Ureter (tissue), 1 donor: ENCODE data around the gene BRD1. TPM values are rescaled to one million over a fixed set of nuclear protein-coding genes. Genes with fewer than 3 reads are reported as not detected.

Experiments
- DNase-seq: peaks from one replicate; pipeline ENCODE4 v3.0.0-alpha.2; 2020; ENCODE audit warnings: low spot score
- total RNA-seq: library from RNA; stranded (reverse); gene quantifications from one replicate; pipeline ENCODE4 v1.2.4, GENCODE V29; 2023
- donor health status: DM: yes; HTN: yes; CAD: no.

BRD1 gene
- total RNA-seq, 1 donor from 2014 or later = 41.5 TPM

GRCh38 chr22:49753276-49753890 lies 74.3 kb downstream of the BRD1 start:
- DNase-seq = no peak

- no peak for DNase-seq
Measured at GRCh38 chr22:49752598-49753091, 75.0 kb downstream of the BRD1 start.

GRCh38 chr22:49751966-49752597 lies 75.6 kb downstream of the BRD1 start:
- no peak for DNase-seq

DNA sequence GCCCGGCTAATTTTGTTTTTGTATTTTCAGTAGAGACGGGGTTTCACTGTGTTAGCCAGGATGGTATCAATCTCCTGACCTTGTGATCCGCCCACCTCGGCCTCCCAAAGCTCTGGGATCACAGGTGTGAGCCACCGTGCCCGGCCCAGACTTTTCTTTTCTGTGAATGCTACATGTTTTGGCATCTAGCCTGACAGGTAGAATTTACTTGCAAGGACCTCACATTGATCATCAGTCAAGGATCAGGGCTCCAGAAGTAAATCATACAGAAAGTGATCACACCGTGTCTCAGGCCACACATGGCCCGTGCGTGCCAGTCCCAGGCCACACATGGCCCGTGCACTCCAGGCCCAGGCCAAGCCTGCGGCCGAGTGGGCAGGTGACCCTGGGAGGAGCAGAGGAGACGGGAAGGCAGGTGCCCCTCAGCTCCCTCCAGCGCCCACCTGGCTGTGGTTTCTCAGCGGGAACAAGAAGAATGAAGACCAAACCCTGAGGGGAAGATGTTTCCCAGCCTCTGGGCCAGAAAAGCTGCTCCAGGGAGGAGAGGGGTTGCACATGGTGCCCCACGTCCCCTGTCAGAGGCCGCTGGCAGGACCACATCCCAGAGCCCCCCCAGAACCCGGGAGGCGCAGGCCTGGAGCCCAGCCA lies 76.2 kb downstream of the BRD1 start:
- no peak for DNase-seq

GRCh38 chr22:49749885-49750510 lies 77.7 kb downstream of the BRD1 start:
- no peak for DNase-seq

GRCh38 chr22:49749227-49749626 lies 78.4 kb downstream of the BRD1 start:
- no peak for DNase-seq

DNA sequence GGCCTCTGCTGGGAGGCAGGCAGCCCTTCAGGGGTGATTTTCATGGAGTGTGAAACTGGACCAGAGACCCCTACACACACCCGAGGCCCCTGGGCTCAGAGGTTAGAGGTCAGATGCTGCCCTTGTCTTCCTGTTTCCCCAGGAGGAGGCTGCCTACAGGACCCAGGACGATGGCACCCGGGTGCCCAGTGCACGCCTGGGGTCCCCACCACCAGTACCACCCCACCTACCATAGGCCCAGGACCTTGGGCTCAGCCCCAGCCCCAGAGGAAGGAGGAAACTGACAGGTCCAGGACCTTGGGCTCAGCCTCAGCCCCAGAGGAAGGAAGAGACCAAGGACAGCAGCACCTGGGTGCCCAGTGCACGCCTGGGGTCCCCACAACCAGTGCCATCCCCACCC lies 79.2 kb downstream of the BRD1 start:
- DNase-seq = no peak

GRCh38 chr22:49747716-49748115 lies 80.0 kb downstream of the BRD1 start:
- no peak for DNase-seq

DNA sequence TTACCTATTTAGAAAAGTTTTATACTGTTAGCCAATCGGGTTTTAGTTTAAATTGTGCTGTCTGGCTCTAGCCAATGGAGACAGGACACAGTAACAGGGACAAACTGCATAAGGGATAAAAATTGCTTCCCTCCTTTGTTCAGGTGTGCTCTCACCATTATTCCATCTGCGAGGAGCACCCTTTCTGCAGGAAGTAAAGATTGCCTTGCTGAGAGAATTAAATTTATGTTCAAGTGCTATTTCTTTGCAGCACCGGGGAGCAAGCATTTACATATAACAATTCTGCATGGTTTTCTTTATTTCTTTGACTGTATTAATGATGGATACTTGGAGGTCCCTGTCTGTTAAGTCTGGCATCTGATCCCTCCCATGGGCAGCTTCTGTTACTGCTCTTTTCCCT lies 80.5 kb downstream of the BRD1 start:
- DNase-seq = no peak

DNA sequence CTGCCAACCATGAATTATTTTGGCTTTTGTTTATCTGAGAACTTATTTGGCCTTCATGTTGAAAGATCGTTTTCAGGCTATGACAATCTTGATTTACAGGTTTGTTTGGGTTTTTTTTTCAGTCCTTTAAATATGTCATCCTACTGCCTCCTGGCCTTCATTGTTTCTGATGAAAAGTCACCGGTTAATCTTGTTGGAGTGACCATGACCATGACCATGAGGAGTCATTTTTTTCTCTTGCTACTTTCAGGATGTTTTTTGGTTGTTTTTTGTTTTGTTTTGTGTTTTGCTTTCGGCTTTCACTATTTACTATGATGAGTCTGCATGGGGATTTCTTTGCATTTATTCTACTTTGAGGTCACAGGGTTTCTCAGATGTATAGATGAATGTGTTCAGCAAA lies 81.6 kb downstream of the BRD1 start:
- DNase-seq = no peak

DNA sequence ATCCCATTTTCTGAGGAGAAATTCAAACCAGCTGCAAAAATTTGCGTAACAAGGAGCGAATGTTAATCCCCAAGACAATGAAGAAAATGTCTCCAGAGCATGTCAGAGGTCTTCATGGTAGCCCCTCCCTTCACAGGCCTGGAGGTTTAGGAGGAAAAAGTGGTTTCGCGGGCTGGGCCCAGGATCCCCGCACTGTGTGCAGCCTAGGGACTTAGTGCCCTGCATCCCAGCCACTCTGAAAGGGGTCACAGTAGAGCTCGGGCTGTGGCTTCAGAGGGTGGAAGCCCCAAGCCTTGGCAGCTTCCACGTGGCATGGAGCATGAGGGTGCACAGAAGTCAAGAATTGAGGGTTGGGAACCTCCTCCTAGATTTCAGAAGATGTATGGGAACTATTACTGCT lies 87.4 kb downstream of the BRD1 start:
- DNase-seq = no peak

- DNase-seq = no peak
Measured at GRCh38 chr22:49739138-49739537, 88.5 kb downstream of the BRD1 start.

- no peak for DNase-seq
Measured at GRCh38 chr22:49738566-49738965, 89.1 kb downstream of the BRD1 start.

- no peak for DNase-seq
Measured at GRCh38 chr22:49738006-49738405, 89.7 kb downstream of the BRD1 start.

DNA sequence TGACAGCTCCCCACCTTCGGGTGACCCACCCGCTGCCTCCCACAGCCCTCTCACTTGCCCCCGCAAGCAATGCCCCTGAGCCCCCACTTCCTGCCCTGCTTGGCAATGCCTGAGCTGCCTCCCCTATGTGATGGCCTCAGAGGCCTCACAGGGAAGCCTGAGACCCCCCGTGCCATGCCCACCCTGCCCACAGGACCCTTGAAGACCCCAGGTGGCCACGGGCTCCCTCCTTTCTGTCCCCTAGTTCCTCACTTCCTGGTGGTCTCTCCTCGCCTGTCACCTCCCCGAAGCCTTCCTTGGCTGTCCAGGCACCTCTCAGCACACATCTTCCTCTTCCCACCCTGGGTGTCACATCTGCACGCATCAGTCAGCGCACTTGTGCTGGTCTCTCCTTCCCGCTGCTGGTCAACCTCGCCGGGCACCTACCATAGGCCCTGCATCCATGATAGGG lies 90.5 kb downstream of the BRD1 start:
- DNase-seq = no peak

DNA sequence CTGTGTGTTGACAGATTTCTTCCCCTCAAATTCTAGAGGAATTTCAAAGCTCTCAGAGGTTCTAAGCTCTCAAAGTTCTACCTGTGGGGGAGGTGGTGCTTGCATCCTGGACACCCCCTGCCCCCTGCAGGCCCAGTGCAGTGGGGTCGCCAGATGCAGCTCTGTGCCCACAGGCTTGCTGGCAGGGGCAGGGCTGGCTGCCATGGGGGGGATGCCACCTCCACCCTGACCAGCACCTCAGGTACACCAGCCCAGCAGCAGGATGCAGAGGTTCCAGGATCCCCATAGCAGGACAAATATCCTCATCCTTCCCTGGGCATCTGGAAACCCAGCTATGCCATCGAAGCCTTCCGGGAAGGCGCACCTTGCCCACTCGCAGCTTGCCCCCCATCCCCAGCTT lies 91.1 kb downstream of the BRD1 start:
- DNase-seq = no peak

DNA sequence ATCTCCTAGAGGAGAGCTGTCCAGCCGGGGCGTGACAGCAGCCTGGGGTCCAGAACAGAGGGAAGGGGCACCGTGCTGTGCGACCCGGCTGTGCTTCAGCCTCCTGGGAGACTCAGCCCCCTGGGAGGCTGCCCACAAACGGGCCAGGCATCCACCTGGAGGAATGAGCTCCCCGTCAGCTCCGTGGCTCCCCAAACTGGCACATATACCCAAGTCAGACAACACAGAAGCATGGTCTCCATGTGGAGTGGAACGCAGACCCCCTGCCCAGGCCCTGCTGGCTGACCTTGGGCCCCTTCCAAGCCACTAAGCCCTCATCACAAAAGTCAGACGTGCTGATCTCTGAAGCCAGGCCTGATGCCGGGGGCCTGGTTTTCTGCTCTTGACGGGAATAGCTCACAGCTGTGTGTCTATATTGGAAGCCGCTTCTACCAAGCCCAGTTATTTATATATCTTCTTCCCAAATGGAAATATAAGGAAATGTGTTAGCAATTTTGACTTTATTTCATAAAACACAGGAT lies 91.7 kb downstream of the BRD1 start:
- DNase-seq = no peak

GRCh38 chr22:49735411-49735900 lies 92.2 kb downstream of the BRD1 start:
- DNase-seq = no peak

DNA sequence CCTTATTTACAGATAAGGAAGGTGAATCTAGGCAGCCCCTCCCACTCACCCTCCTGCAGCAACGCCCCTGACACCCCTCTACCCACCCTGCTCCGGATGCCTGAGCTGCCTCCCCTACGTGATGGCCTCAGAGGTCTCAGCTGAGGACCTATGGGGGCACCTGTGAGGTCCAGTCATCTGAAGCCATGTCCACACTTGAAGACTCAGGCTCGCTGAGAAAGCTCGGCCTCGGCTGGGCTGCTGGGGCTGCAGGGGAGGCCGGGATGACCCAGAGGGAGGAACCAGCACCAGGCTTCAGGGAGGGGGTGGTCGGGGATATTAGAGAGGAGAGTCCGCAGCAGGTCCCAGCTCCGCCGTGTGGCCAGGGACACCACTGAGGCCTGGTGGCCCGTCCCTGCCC lies 92.8 kb downstream of the BRD1 start:
- DNase-seq = no peak

GRCh38 chr22:49734390-49734789 lies 93.3 kb downstream of the BRD1 start:
- DNase-seq = no peak

GRCh38 chr22:49733631-49734030 lies 94.0 kb downstream of the BRD1 start:
- DNase-seq = no peak

GRCh38 chr22:49730656-49731055 lies 97.0 kb downstream of the BRD1 start:
- no peak for DNase-seq
